ENCODE results near the gene HMG20A. TPM values are rescaled to one million over a fixed set of nuclear protein-coding genes. Genes with fewer than 3 reads are reported as not detected.

HMG20A gene
- polyA plus RNA-seq, 1 donor from 2014 or later: 52.2 TPM

DNA sequence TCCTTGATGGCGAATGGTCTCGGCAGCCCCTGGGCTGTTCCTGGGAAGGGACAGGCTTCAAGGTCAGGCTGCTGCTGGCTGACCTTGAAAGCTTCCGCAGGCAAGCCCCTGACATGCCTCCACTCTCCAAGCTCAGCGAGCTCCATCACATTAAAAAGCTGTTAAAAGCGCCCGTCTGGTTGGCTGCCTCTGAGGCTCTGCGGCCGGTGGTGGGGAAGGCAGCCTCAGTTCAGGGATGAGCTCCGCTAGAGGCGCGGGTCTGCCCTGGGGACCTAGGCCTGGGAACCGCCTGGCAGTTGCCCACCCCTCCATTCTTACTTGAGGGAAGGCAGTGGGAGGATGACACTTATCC lies 108.3 kb downstream of the HMG20A start:
- H3K36me3 ChIP-seq (ENCODE audit: insufficient read depth, low read length): no peaks in the 10 kb centered on the region
- no peak overlapping the region for H3K9ac ChIP-seq (ENCODE audit: low read length)
- no peaks in the 10 kb centered on the region for H4K20me1 ChIP-seq (ENCODE audit: insufficient read depth)

DNA sequence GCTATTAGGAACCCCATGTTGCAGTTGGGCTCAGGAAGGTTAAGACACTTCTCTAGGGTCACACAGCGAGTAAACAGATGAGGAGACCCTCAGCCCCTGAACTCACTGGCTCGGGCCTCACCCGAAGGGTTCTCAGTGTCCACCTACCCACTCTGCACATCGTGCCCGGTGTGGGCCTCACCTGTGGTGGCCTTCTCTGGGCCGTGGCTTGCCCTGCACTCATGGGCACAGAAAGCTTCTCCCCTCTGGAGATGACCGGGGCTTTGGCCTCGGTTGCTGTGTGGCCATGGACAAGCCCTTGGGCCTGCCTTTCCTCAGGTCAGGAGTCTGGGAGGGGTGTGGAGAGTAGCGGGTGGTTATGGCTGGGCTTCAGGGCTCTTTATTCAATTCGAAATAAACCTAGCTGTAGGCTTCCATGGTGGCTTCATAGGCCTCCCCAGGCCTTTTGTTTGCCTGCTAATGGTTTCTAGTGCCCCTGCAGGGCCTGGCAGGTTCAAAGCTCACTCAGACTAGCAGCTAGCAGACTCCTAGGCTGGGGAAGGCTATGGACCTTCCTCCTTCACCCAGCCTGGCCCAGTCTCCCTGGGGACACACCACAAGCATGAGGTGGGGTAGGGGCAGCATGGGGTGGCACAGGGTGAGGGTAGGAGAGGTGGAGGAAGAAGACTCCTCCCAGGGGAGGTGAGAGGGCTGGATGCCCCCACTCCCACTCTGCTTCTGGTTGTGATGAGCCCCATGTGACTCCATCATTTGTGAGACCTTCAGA lies 108.9 kb downstream of the HMG20A start:
- Histone ChIP-seq H3K9me2 (ENCODE audit: insufficient read depth, low read length) (no peaks in the 10 kb centered on the region), H3K4me2 (ENCODE audit: low read length) (no peak overlapping the region), H3K27me3 (ENCODE audit: insufficient read depth, low read depth, low read length) (no peaks in the 10 kb centered on the region), H3K27ac (ENCODE audit: low read length) (no peak overlapping the region), H3K9me3 (ENCODE audit: low read length) (no peaks in the 10 kb centered on the region), H4K20me1 (ENCODE audit: insufficient read depth) (no peaks in the 10 kb centered on the region), H3K79me2 (replicated peaks; ENCODE audit: insufficient read depth, low read length) (no peaks in the 10 kb centered on the region), H3K9ac (ENCODE audit: low read length) (no peak overlapping the region), H2AFZ (ENCODE audit: low read depth, low read length) (no peak overlapping the region), H3K4me3 (ENCODE audit: low read length) (no peak overlapping the region), H3F3A (ENCODE audit: insufficient read depth, low read length, poor library complexity, severe bottlenecking) (no peaks in the 10 kb centered on the region), H3K36me3 (ENCODE audit: insufficient read depth, low read length) (no peaks in the 10 kb centered on the region)
- TF ChIP-seq EZH2 (IDR thresholded peaks at IDR 0.05; ENCODE audit: borderline replicate concordance, insufficient read depth, low read length, poor library complexity, severe bottlenecking) (no peak), EP300 (conservative IDR thresholded peaks at IDR 0.05; ENCODE audit: poor library complexity, severe bottlenecking) (no peak), TAF1 (IDR thresholded peaks at IDR 0.05; ENCODE audit: low read depth) (no peak), RAD21 (conservative IDR thresholded peaks at IDR 0.05) (no peak), MXI1 (conservative IDR thresholded peaks at IDR 0.05; ENCODE audit: poor library complexity, severe bottlenecking) (no peak), POLR2AphosphoS5 (IDR thresholded peaks at IDR 0.05) (no peak)
- TF ChIP-seq, protein P1, sequence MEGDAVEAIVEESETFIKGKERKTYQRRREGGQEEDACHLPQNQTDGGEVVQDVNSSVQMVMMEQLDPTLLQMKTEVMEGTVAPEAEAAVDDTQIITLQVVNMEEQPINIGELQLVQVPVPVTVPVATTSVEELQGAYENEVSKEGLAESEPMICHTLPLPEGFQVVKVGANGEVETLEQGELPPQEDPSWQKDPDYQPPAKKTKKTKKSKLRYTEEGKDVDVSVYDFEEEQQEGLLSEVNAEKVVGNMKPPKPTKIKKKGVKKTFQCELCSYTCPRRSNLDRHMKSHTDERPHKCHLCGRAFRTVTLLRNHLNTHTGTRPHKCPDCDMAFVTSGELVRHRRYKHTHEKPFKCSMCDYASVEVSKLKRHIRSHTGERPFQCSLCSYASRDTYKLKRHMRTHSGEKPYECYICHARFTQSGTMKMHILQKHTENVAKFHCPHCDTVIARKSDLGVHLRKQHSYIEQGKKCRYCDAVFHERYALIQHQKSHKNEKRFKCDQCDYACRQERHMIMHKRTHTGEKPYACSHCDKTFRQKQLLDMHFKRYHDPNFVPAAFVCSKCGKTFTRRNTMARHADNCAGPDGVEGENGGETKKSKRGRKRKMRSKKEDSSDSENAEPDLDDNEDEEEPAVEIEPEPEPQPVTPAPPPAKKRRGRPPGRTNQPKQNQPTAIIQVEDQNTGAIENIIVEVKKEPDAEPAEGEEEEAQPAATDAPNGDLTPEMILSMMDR (IDR thresholded peaks at IDR 0.05; ENCODE audit: poor library complexity, severe bottlenecking): no peak
- TF ChIP-seq, protein P2, sequence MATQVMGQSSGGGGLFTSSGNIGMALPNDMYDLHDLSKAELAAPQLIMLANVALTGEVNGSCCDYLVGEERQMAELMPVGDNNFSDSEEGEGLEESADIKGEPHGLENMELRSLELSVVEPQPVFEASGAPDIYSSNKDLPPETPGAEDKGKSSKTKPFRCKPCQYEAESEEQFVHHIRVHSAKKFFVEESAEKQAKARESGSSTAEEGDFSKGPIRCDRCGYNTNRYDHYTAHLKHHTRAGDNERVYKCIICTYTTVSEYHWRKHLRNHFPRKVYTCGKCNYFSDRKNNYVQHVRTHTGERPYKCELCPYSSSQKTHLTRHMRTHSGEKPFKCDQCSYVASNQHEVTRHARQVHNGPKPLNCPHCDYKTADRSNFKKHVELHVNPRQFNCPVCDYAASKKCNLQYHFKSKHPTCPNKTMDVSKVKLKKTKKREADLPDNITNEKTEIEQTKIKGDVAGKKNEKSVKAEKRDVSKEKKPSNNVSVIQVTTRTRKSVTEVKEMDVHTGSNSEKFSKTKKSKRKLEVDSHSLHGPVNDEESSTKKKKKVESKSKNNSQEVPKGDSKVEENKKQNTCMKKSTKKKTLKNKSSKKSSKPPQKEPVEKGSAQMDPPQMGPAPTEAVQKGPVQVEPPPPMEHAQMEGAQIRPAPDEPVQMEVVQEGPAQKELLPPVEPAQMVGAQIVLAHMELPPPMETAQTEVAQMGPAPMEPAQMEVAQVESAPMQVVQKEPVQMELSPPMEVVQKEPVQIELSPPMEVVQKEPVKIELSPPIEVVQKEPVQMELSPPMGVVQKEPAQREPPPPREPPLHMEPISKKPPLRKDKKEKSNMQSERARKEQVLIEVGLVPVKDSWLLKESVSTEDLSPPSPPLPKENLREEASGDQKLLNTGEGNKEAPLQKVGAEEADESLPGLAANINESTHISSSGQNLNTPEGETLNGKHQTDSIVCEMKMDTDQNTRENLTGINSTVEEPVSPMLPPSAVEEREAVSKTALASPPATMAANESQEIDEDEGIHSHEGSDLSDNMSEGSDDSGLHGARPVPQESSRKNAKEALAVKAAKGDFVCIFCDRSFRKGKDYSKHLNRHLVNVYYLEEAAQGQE (IDR thresholded peaks at IDR 0.05; ENCODE audit: borderline replicate concordance): no peak

More for the DNA sequence above, 108.3 kb downstream of the HMG20A start:
- TF ChIP-seq RAD21 (conservative IDR thresholded peaks at IDR 0.05) (no peak), TAF1 (IDR thresholded peaks at IDR 0.05; ENCODE audit: low read depth) (no peak), MXI1 (conservative IDR thresholded peaks at IDR 0.05; ENCODE audit: poor library complexity, severe bottlenecking) (no peak), EP300 (conservative IDR thresholded peaks at IDR 0.05; ENCODE audit: poor library complexity, severe bottlenecking) (no peak), EZH2 (IDR thresholded peaks at IDR 0.05; ENCODE audit: borderline replicate concordance, insufficient read depth, low read length, poor library complexity, severe bottlenecking) (no peak), POLR2AphosphoS5 (IDR thresholded peaks at IDR 0.05) (no peak), SMC3 (conservative IDR thresholded peaks at IDR 0.05; ENCODE audit: poor library complexity) (no peak)
- TF ChIP-seq, protein P1 (IDR thresholded peaks at IDR 0.05; ENCODE audit: poor library complexity, severe bottlenecking): no peak
- TF ChIP-seq, protein P2 (IDR thresholded peaks at IDR 0.05; ENCODE audit: borderline replicate concordance): no peak
- Histone ChIP-seq H3K9me3 (ENCODE audit: low read length) (no peaks in the 10 kb centered on the region), H3K4me2 (ENCODE audit: low read length) (no peak overlapping the region), H3K4me3 (ENCODE audit: low read length) (no peak overlapping the region), H3K27ac (ENCODE audit: low read length) (no peak overlapping the region), H3F3A (ENCODE audit: insufficient read depth, low read length, poor library complexity, severe bottlenecking) (no peaks in the 10 kb centered on the region), H3K27me3 (ENCODE audit: insufficient read depth, low read depth, low read length) (no peaks in the 10 kb centered on the region), H3K79me2 (replicated peaks; ENCODE audit: insufficient read depth, low read length) (no peaks in the 10 kb centered on the region), H3K9me2 (ENCODE audit: insufficient read depth, low read length) (no peaks in the 10 kb centered on the region), H2AFZ (ENCODE audit: low read depth, low read length) (no peak overlapping the region)
